ENCODE measurements around the gene LPCAT1. TPM values are rescaled to one million over a fixed set of nuclear protein-coding genes. Genes with fewer than 3 reads are reported as not detected.

LPCAT1 gene
- total RNA-seq, 1 donor from 2014 or later = 37.9 TPM

GRCh38 chr5:1501372-1502045 is 22.3 kb downstream of the LPCAT1 start:
- H3K4me3 Mint-ChIP-seq (ENCODE audit: unreplicated experiment) = no peak overlapping the region
- DNase-seq (ENCODE audit: extremely low spot score, unreplicated experiment) = no peak
- H3K9me3 Mint-ChIP-seq (ENCODE audit: unreplicated experiment) = no peaks in the 10 kb centered on the region
- H3K36me3 Mint-ChIP-seq (ENCODE audit: unreplicated experiment) = peaks cover 2% of the 10 kb centered on the region
- no peaks in the 10 kb centered on the region for H3K27me3 Mint-ChIP-seq (ENCODE audit: unreplicated experiment)
- no peak overlapping the region for H3K27ac Mint-ChIP-seq (ENCODE audit: unreplicated experiment)
- TF ChIP-seq CTCF (IDR thresholded peaks at IDR 0.05) = no peak
- peaks cover 15% of the 10 kb centered on the region for H3K4me1 Mint-ChIP-seq (ENCODE audit: unreplicated experiment)

- H3K9me3 Mint-ChIP-seq (ENCODE audit: unreplicated experiment) = no peaks in the 10 kb centered on the region
- H3K36me3 Mint-ChIP-seq (ENCODE audit: unreplicated experiment) = peaks cover 6% of the 10 kb centered on the region
- DNase-seq (ENCODE audit: extremely low spot score, unreplicated experiment) = no peak
- no peak overlapping the region for H3K4me3 Mint-ChIP-seq (ENCODE audit: unreplicated experiment)
- no peaks in the 10 kb centered on the region for H3K27me3 Mint-ChIP-seq (ENCODE audit: unreplicated experiment)
- H3K27ac Mint-ChIP-seq (ENCODE audit: unreplicated experiment) = no peak overlapping the region
- no peak for TF ChIP-seq CTCF (IDR thresholded peaks at IDR 0.05)
- peaks cover 11% of the 10 kb centered on the region for H3K4me1 Mint-ChIP-seq (ENCODE audit: unreplicated experiment)
Measured at GRCh38 chr5:1500411-1501091, 23.2 kb downstream of the LPCAT1 start.

GRCh38 chr5:1499851-1500250 is 23.9 kb downstream of the LPCAT1 start:
- Mint-ChIP-seq H3K4me1 (ENCODE audit: unreplicated experiment) (peaks cover 11% of the 10 kb centered on the region), H3K27me3 (ENCODE audit: unreplicated experiment) (no peaks in the 10 kb centered on the region), H3K9me3 (ENCODE audit: unreplicated experiment) (no peaks in the 10 kb centered on the region), H3K27ac (ENCODE audit: unreplicated experiment) (no peak overlapping the region), H3K4me3 (ENCODE audit: unreplicated experiment) (no peak overlapping the region), H3K36me3 (ENCODE audit: unreplicated experiment) (peaks cover 6% of the 10 kb centered on the region)
- DNase-seq (ENCODE audit: extremely low spot score, unreplicated experiment) = no peak
- TF ChIP-seq CTCF (IDR thresholded peaks at IDR 0.05) = no peak

GRCh38 chr5:1498623-1499416 is 24.9 kb downstream of the LPCAT1 start:
- Mint-ChIP-seq H3K4me3 (ENCODE audit: unreplicated experiment) (no peak overlapping the region), H3K27ac (ENCODE audit: unreplicated experiment) (no peak overlapping the region), H3K27me3 (ENCODE audit: unreplicated experiment) (no peaks in the 10 kb centered on the region), H3K36me3 (ENCODE audit: unreplicated experiment) (peaks cover 6% of the 10 kb centered on the region), H3K9me3 (ENCODE audit: unreplicated experiment) (no peaks in the 10 kb centered on the region), H3K4me1 (ENCODE audit: unreplicated experiment) (peaks cover 10% of the 10 kb centered on the region)
- no peak for TF ChIP-seq CTCF (IDR thresholded peaks at IDR 0.05)
- no peak for DNase-seq (ENCODE audit: extremely low spot score, unreplicated experiment)
